ENCODE data around the gene CT45A5.
"Not testable (repeated sequence)": the region's sequence is repeated elsewhere in the genome, so short reads cannot be mapped to it uniquely, and the experiment has no call there.

- TF ChIP-seq CTCF (IDR thresholded peaks at IDR 0.05; ENCODE audit: insufficient read depth, low read length, poor library complexity, severe bottlenecking); EZH2phosphoT487 (conservative IDR thresholded peaks at IDR 0.05; ENCODE audit: low read length): not testable (repeated sequence)
Measured at GRCh38 chrX:135744739-135745138, 40.6 kb downstream of the CT45A5 start.
